Fibroblast of lung (primary cell): Measurements from ENCODE around the gene KCNQ1OT1.

ENCODE experiments used
- EZH2 ChIP-seq: IDR thresholded peaks from 2 replicates; pipeline ENCODE4 v1.5.1; 2012; ENCODE audit warnings: low read length, control low read depth, mild to moderate bottlenecking; ENCODE audit errors: missing control alignments
- TF ChIP-seq, protein P1 (sequence below), 2 donors: IDR thresholded peaks in 1 of 2; conservative IDR thresholded peaks in 1 of 2; 1 replicate in 1 of 2; 2 replicates in 1 of 2; pipeline ENCODE4 v1.5.1; 2011 to 2012; ENCODE audit warnings: low read length in 2 of 2, control low read depth in 1 of 2, inconsistent platforms in 1 of 2, low read depth in 1 of 2, mild to moderate bottlenecking in 1 of 2

DNA sequence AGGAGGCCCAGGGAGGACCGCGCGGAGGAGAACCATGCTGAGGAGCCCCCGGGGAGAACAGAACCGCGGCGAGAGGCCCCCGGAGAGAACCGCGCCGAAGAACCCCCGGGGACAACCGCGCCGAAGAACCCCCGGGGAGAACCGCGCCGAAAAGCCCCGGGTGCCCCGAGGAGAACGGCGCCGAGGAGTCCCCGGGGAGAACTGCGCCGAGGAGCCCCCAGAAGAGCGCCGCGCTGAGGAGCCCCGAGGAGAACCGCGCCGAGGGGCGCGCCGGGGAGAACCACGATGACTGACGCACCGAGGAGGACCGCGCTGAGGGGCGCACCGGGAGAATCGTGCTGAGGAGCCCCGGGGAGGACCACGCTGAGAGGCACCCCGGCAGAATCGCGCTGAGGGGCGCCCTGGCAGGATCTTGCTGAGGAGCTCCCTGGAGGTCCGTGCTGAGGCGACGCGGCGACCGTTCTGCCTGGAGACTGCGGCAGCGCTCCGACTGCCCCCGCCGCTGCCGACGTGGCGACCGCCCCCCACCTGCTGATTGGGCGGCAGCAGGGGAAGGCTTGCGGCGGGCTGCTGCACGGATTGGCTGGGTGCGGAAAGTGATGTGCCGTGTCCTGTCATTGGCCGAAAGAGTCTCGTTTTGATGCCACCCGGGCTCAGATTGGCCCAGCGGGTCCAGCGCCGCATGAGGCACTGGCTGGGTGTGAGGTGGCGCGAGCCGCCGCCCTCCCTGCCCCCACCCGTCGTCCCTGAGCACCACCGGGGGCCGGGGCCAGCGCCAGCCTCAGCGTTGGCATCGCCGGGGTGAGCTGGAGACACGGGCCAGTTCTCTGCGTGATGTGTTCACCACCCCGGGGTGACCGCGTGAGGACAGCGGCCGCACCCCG lies at the start of gene KCNQ1OT1:
- TF ChIP-seq, protein P1, sequence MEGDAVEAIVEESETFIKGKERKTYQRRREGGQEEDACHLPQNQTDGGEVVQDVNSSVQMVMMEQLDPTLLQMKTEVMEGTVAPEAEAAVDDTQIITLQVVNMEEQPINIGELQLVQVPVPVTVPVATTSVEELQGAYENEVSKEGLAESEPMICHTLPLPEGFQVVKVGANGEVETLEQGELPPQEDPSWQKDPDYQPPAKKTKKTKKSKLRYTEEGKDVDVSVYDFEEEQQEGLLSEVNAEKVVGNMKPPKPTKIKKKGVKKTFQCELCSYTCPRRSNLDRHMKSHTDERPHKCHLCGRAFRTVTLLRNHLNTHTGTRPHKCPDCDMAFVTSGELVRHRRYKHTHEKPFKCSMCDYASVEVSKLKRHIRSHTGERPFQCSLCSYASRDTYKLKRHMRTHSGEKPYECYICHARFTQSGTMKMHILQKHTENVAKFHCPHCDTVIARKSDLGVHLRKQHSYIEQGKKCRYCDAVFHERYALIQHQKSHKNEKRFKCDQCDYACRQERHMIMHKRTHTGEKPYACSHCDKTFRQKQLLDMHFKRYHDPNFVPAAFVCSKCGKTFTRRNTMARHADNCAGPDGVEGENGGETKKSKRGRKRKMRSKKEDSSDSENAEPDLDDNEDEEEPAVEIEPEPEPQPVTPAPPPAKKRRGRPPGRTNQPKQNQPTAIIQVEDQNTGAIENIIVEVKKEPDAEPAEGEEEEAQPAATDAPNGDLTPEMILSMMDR (conservative IDR thresholded peaks at IDR 0.05 in 1 of 2, IDR thresholded peaks at IDR 0.05 in 1 of 2; ENCODE audit: low read depth in 1 of 2, low read length in 2 of 2), result no peak
- no peak for TF ChIP-seq EZH2
